HuH-7.5 (cell line): ENCODE data around the gene MAZ.
A peak's percentile ranks its signal among the peaks of the same experiment; 100 is the strongest.
"Not testable (repeated sequence)": the region's sequence is repeated elsewhere in the genome, so short reads cannot be mapped to it uniquely, and the experiment has no call there.

Experiments
- DNase-seq: peaks from one replicate; pipeline ENCODE4 v3.0.0; 2011; ENCODE audit warnings: low spot score

MAZ gene

GRCh38 chr16:29825145-29826044 is 19.1 kb downstream of the MAZ start:
- no peak for DNase-seq

DNA sequence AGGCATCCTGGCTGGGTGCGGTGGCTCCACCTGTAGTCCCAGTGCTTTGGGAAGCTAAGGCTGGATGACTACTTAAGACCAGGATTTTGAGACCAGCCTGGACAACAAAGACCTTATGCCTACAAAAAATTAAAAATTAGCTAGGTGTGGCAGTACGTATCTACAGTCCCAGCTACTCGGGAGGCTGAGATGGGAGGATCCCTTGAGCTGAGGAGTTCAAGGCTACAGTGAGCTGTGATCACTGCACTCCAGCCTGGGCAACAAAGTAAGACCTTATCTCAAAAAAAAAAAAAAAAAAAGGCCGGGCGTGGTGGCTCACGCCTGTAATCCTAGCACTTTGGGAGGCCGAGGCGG is 20.0 kb downstream of the MAZ start:
- no peak for DNase-seq

- no peak for DNase-seq
Observed at GRCh38 chr16:29830774-29831173, 24.4 kb downstream of the MAZ start.

GRCh38 chr16:29831490-29831889 is 25.2 kb downstream of the MAZ start:
- DNase-seq, result no peak

DNA sequence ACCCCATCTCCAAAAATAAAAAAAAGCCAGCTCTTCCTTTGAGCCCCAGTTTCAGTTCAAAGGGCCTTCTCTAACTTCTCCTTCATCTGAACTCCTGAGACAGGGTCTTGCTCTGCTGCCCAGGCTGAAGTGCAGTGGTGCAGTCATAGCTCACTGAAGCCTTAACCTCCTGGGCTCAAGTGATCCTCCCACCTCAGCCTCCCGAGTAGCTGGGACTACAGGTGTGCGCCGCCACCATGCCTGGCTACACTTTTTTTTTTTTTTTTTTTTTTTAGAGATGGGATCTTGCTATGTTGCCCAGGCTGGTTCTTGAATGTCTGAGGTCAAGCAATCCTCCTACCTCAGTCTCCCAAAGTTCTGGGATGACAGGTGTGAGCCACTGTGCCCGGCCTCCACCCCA is 26.9 kb downstream of the MAZ start:
- DNase-seq, result not testable (repeated sequence)

DNA sequence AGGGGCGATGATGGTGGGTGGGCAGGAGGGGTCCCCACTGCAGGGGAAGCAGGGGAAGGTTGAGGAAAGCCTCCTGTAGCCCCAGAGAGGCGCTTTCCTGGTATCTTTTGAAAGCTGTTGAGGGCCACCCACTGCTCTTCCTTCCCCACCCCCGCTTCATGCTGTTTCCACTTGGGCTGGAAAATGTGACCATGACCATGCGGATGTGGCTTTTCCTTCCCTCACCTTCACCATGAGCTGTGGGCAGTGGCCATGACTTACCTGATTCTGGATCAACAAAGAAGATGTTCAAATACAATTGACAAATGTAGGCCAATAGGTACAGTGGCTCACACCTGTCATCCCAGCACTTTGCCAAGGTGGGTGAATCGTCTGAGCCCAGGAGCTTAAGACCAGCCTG is 27.8 kb downstream of the MAZ start:
- DNase-seq, result no peak

DNA sequence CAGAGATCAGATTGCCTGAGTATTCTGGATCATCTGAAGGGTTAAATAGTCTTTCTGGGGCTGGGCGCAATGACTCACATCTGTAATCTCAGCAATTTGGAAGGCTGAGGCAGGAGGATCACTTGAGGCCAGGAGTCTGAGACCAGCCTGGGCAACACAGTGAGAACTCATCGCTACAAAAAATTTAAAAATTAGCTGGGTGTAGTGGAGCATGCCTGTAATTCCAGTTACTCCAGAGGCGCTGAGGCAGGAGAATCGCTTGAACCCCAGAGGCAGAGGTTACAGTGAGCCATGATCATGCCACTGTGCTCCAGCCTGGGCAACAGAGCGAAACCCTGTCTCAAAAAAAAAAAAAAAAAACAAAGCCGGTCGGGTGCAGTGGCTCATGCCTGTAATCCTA is 29.6 kb downstream of the MAZ start:
- DNase-seq, result no peak

GRCh38 chr16:29836623-29837022 is 30.3 kb downstream of the MAZ start:
- DNase-seq, result no peak

- no peak for DNase-seq
Observed at GRCh38 chr16:29837841-29838240, 31.5 kb downstream of the MAZ start.

- no peak for DNase-seq
Observed at GRCh38 chr16:29839822-29840221, 33.5 kb downstream of the MAZ start.

GRCh38 chr16:29840240-29840639 is 33.9 kb downstream of the MAZ start:
- DNase-seq, result no peak

GRCh38 chr16:29841631-29842030 is 35.3 kb downstream of the MAZ start:
- DNase-seq, result no peak

DNA sequence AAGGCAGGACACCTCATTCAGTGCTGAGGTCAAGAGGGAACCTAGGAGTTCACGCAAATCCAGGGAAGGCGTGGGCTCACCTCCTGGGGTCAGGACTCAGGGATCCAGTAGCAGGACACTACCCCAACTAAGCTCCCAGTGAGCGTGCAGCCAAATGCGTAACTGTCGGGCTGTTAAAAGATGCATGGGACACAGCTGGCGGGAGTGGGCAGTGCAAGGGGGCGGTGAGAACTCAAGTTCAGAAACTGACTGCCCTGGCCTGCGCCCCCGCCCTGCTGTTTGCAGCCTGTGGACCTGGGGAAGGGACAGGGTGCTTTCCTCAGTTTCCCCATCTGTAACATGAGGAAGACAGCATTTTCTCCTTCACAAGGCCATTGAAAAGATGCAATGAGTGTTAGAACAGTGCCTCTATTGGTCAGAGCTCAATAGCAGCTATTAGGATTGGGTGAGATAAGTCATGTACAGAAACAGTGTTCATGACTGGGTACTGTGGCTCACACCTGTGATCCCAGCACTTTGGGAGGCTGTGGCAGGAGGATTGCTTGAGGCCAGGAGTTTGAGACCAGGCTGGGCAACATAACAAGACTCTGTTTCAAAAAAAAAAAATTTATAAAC is 36.5 kb downstream of the MAZ start:
- DNase-seq, result no peak

- DNase-seq, result no peak
Observed at GRCh38 chr16:29843931-29844330, 37.6 kb downstream of the MAZ start.

GRCh38 chr16:29844575-29845331 is 38.4 kb downstream of the MAZ start:
- DNase-seq, result no peak

DNA sequence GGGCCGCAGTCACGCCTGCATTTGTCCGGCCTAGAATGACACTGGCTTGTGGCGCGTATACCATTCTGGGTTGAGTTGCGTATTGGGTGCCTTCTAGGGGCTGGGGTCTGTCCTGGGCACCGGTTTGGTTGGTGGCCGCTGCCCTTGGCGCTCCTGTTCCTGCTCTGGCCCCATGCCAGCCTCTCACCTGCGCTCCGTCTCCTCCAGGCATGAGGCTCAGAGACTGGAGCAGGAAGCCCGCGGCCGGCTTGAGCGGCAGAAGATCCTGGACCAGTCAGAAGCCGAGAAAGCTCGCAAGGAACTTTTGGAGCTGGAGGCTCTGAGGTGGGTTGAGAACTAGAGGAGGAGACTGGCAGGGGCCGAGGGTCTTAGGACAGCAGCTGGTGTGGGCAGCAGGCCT is 39.3 kb downstream of the MAZ start:
- no peak for DNase-seq

DNA sequence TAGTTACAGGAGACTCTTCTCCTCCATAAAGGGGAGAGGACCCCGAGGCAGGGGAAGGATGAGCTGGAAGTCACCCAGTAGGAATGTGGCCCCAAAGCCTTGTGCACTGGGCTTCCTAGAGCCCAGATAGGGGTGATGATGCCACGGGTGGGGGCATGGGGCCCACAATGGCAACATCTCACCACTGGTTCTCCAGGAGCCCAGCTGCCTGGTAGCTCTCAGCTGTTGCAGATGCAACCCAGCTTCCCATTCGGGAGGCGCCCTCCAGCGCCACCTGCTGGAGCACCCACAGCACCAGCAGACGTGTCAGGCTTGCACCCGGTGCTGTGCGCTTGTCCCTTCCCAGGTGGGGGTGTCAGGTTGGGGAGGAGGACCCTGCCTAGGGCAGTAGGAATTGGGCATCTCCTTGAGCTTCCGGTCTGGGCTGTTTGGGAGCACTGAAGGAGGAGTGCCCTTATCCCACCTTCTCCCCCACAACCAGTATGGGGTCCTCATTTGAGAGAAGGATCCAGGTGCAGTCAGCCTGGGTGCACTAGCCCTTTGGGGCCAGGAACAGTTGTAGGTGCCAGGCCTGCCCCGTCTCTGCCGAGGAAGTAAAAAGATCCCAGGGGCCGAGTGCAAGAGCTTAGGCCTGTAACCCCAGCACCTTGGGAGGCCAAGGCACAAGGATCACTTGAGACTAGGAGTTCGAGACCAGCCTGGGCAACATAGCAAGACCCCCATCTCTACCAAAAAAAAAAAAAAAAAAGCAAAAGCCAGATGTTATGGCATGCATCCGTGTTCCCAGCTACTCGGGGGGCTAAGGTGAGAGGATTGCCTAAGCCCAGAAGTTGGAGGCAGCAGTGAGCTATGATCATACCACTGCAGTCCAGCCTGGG is 42.3 kb downstream of the MAZ start:
- peak; percentile 85 for DNase-seq

DNA sequence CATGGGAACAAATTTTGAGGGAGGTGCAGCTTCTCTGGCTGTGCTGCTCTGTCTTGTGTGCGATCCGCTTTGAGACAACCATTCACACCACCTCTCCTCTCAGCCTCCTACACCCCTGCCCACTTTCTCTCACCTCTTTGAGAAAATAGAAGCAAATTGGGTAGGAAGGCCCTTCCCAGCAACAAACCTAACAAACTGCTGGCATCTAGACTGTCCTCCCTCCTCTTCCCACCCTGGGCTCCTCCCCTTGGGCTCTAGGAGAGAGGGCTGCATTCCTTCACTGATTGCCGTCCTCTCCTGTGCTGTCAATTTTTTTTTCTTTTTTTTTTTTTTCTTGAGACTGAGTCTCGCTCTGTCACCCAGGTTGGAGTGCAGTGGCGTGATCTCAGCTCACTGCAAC is 43.2 kb downstream of the MAZ start:
- no peak for DNase-seq

DNA sequence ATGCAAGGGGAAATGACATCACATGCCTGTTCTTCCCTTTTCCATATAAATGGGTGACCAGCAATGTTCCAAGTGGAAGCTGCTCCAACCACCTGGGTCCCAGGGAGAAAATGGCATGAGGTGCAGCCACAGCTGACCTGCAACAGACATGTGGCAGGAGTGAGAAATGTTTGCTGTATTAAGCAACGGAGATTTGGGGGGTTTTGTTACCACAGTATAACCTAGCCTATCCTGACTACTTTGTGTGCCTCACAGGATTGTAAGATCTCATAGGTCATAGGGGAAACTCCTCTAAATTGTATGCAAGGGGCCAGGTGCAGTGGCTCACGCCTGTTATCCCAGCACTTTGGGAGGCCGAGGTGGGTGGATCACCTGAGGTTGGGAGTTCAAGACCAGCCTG is 44.7 kb downstream of the MAZ start:
- DNase-seq, result no peak

- DNase-seq, result no peak
Observed at GRCh38 chr16:29852654-29853053, 46.3 kb downstream of the MAZ start.

- no peak for DNase-seq
Observed at GRCh38 chr16:29854520-29855100, 48.3 kb downstream of the MAZ start.
